Endothelial cell of umbilical vein (primary cell): Measurements from ENCODE around the gene DDX42. TPM values are rescaled to one million over a fixed set of nuclear protein-coding genes. Genes with fewer than 3 reads are reported as not detected.

ENCODE experiments used
- BruUV-seq: library from RNA; stranded (reverse); fragments of 400-500 nt; replicated peaks from 2 replicates; lab custom pipeline; 2021; lab: Mats Ljungman, UMichigan
- CTCF ChIA-PET: fragments of 300-600, 350-600 bp; sonication (Branson Sonifier 250); formaldehyde crosslinking; loops from one replicate; lab custom pipeline; 2021; ENCODE audit warnings: antibody characterized with exemption, inconsistent platforms; lab: Charles Lee
- POLR2A ChIA-PET: fragments of 300-600, 350-600 bp; sonication (Branson Sonifier 250); formaldehyde crosslinking; loops from one replicate; lab custom pipeline; 2021; ENCODE audit warnings: antibody characterized with exemption, inconsistent platforms; lab: Charles Lee
- DNase-seq: peaks from one replicate; pipeline ENCODE4 v3.0.0-alpha.2; 2011; ENCODE audit warnings: low read depth, low spot score
- FAIRE-seq: peaks from 2 replicates; lab custom pipeline; 2011; peaks lifted over from hg19 to GRCh38; lab: Jason Lieb, UNC
- H2AFZ ChIP-seq: 2 replicates; pipeline ENCODE4 v1.6.0; 2012; ENCODE audit warnings: low read depth, low read length, control low read depth, inconsistent platforms
- H3K27ac ChIP-seq: 2 replicates; pipeline ENCODE4 v1.5.1; 2011; ENCODE audit warnings: low read depth, mild to moderate bottlenecking, control low read depth, low read length, moderate library complexity; ENCODE audit not compliant: insufficient read depth
- H3K27me3 ChIP-seq, 2 experiments: 2 replicates each; pipeline versions ENCODE4 v1.6.0 to v1.6.1; 2011; ENCODE audit warnings: low read length in 2 of 2, mixed read lengths in 1 of 2; ENCODE audit not compliant: control insufficient read depth in 2 of 2, insufficient read depth in 2 of 2
- H3K36me3 ChIP-seq, 2 experiments: 2 replicates in 1 of 2; 3 replicates in 1 of 2; pipeline ENCODE4 v1.5.1; 2011; ENCODE audit warnings: low read length in 2 of 2, mild to moderate bottlenecking in 1 of 2, moderate library complexity in 1 of 2; ENCODE audit not compliant: control insufficient read depth in 2 of 2, insufficient read depth in 2 of 2; ENCODE audit errors: extremely low read depth in 1 of 2
- H3K4me1 ChIP-seq: 3 replicates; pipeline ENCODE4 v1.5.1; 2011; ENCODE audit warnings: mild to moderate bottlenecking, low read length; ENCODE audit not compliant: control insufficient read depth, insufficient read depth; ENCODE audit errors: extremely low read depth
- H3K4me2 ChIP-seq: 2 replicates; pipeline ENCODE4 v1.6.1; 2011; ENCODE audit warnings: low read length, control low read depth, mixed read lengths; ENCODE audit not compliant: insufficient read depth
- H3K4me3 ChIP-seq, 3 experiments: fragments of 200-600 bp in 1 of 3; sonication (generic), shearing (Covaris generic) in 1 of 3; replicated peaks in 1 of 3; 2 replicates each; pipeline ENCODE4 v1.5.1; 2011 to 2016; ENCODE audit warnings: control low read depth in 3 of 3, low read length in 3 of 3, mild to moderate bottlenecking in 2 of 3, inconsistent platforms in 1 of 3, low read depth in 1 of 3, moderate library complexity in 1 of 3; ENCODE audit not compliant: insufficient read depth in 1 of 3
- H3K79me2 ChIP-seq: 2 replicates; pipeline ENCODE4 v1.6.0; 2012; ENCODE audit warnings: low read length, inconsistent platforms; ENCODE audit not compliant: control insufficient read depth, insufficient read depth
- H3K9ac ChIP-seq: replicated peaks from 2 replicates; pipeline ENCODE3; 2011; ENCODE audit warnings: low read length, control low read depth; ENCODE audit not compliant: insufficient read depth; ENCODE audit errors: extremely low read depth
- H3K9me1 ChIP-seq: replicated peaks from 3 replicates; pipeline ENCODE4 v1.6.0; 2011; ENCODE audit warnings: mild to moderate bottlenecking, low read length; ENCODE audit not compliant: control insufficient read depth, insufficient read depth; ENCODE audit errors: extremely low read depth
- H3K9me3 ChIP-seq: replicated peaks from 2 replicates; pipeline ENCODE4 v1.5.1; 2012; ENCODE audit warnings: low read length, inconsistent platforms; ENCODE audit not compliant: control insufficient read depth, insufficient read depth
- H4K20me1 ChIP-seq: replicated peaks from 2 replicates; pipeline ENCODE3; 2011; ENCODE audit warnings: mild to moderate bottlenecking, low read length; ENCODE audit not compliant: control insufficient read depth, insufficient read depth; ENCODE audit errors: extremely low read depth
- EZH2 ChIP-seq: IDR thresholded peaks from 2 replicates; pipeline ENCODE4 v1.6.1; 2012; ENCODE audit warnings: borderline replicate concordance, low read depth, mild to moderate bottlenecking, moderate library complexity, low read length, inconsistent platforms; ENCODE audit not compliant: severe bottlenecking
- FOS ChIP-seq: IDR thresholded peaks from 2 replicates; pipeline ENCODE4 v1.6.1; 2011; ENCODE audit warnings: mild to moderate bottlenecking, low read length, moderate library complexity, borderline replicate concordance; ENCODE audit not compliant: insufficient read depth
- GATA2 ChIP-seq: IDR thresholded peaks from 2 replicates; pipeline ENCODE4 v1.7.0; 2011; ENCODE audit warnings: low read depth, mild to moderate bottlenecking, moderate library complexity, mixed read lengths, low read length; ENCODE audit not compliant: insufficient read length, insufficient read depth
- JUN ChIP-seq: IDR thresholded peaks from 2 replicates; pipeline ENCODE4 v1.6.1; 2011; ENCODE audit warnings: borderline replicate concordance, low read depth; ENCODE audit not compliant: insufficient read length, insufficient read depth
- MYC ChIP-seq: IDR thresholded peaks from one replicate; pipeline ENCODE4 v1.6.1; 2011; ENCODE audit warnings: mild to moderate bottlenecking, low read depth, low read length
- POLR2A ChIP-seq: IDR thresholded peaks from 2 replicates; pipeline ENCODE4 v1.6.1; 2012; ENCODE audit warnings: low read depth, mild to moderate bottlenecking, control low read depth, low read length
- POLR2AphosphoS5 ChIP-seq: IDR thresholded peaks from 2 replicates; pipeline ENCODE4 v1.6.1; 2012; ENCODE audit warnings: low read depth, mild to moderate bottlenecking, control low read depth, low read length, moderate library complexity; ENCODE audit not compliant: insufficient read depth
- dilution Hi-C: fragments of 300-500 bp; cut with MboI; formaldehyde crosslinking; loops from one replicate; pipeline ENCODE4 v1.15.0; 2019; ENCODE audit warnings: low sequenced_read_pairs; ENCODE audit not compliant: extremely low pct_ligation_motif_present
- intact Hi-C: fragments of 100-400 bp; cut with micrococcal nuclease; formaldehyde crosslinking; loops from one replicate; pipeline ENCODE4 v1.10.0; 2022
- polyA plus RNA-seq, 4 experiments: library from polyadenylated mRNA; depleted of rRNA in 3 of 4; stranded (reverse) in 3 of 4; unstranded in 1 of 4; fragments of >200 nt; gene quantifications; 2 replicates each; pipeline versions ENCODE4 v1.2.1 to v1.2.3, GENCODE V29; 2011 to 2012; ENCODE audit warnings: missing spikeins in 1 of 4
- total RNA-seq: library from RNA; stranded (reverse); gene quantifications from 2 replicates; pipeline ENCODE4 v1.2.3, GENCODE V29; 2021
- TF ChIP-seq, protein P1 (sequence below), 2 donors: IDR thresholded peaks; 1 replicate in 1 of 2; 2 replicates in 1 of 2; pipeline ENCODE4 v1.5.1; 2011; ENCODE audit warnings: low read length in 2 of 2, mild to moderate bottlenecking in 2 of 2, moderate library complexity in 2 of 2, control low read depth in 1 of 2, inconsistent platforms in 1 of 2, low read depth in 1 of 2; ENCODE audit not compliant: insufficient read depth in 1 of 2; ENCODE audit errors: extremely low read depth in 1 of 2
- TF ChIP-seq, protein P2 (sequence below): IDR thresholded peaks from 2 replicates; pipeline ENCODE4 v1.6.1; 2011; ENCODE audit not compliant: insufficient read depth, insufficient read length

DDX42 gene
- total and polyA plus RNA-seq, 2 donors (not counting 3 experiments of a cell fraction or from before 2014, with no cell fraction given), result 48.1 to 124 TPM

DNA sequence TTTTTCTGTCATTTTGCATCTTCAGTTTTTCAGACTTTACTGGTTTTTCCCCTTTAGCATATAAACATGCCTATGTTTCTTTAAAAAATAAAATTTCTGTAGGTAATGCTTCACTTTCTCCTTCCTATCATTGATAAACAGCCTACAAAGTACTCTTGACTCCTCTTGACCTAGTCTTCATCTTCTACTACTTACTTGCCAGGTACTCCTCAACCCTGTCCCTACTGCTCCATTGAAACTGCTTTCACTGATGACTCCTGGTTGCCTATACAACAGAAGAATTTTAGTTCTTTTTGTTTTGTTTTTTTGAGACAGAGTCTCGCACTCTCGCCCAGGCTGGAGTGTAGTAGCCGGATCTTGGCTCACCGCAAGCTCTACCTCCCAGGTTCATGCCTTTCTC lies 7.0 kb downstream of the DDX42 start:
- no peak overlapping the region for H2AFZ ChIP-seq
- no peak overlapping the region for H3K4me3 ChIP-seq
- no peak overlapping the region for H3K27ac ChIP-seq
- H4K20me1 ChIP-seq, result peaks cover 10% of the 10 kb centered on the region
- intact Hi-C loops (no loop called here), dilution Hi-C loops (no loop called here)
- peaks cover 95% of the 10 kb centered on the region for H3K79me2 ChIP-seq
- BruUV-seq, result no TSS peak
- H3K36me3 ChIP-seq, result peaks cover 0 to 6% of the 10 kb centered on the region in 2 experiments
- ChIA-PET POLR2A (no interaction called here), CTCF (no interaction called here)
- H3K9me3 ChIP-seq, result no peaks in the 10 kb centered on the region
- no peak for TF ChIP-seq MYC
- no peak for TF ChIP-seq GATA2
- TF ChIP-seq JUN, result no peak
- TF ChIP-seq, protein P1, sequence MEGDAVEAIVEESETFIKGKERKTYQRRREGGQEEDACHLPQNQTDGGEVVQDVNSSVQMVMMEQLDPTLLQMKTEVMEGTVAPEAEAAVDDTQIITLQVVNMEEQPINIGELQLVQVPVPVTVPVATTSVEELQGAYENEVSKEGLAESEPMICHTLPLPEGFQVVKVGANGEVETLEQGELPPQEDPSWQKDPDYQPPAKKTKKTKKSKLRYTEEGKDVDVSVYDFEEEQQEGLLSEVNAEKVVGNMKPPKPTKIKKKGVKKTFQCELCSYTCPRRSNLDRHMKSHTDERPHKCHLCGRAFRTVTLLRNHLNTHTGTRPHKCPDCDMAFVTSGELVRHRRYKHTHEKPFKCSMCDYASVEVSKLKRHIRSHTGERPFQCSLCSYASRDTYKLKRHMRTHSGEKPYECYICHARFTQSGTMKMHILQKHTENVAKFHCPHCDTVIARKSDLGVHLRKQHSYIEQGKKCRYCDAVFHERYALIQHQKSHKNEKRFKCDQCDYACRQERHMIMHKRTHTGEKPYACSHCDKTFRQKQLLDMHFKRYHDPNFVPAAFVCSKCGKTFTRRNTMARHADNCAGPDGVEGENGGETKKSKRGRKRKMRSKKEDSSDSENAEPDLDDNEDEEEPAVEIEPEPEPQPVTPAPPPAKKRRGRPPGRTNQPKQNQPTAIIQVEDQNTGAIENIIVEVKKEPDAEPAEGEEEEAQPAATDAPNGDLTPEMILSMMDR (IDR thresholded peaks at IDR 0.05; ENCODE audit: extremely low read depth in 1 of 2, insufficient read depth in 1 of 2, low read depth in 1 of 2, low read length in 2 of 2), result no peak
- no peak for TF ChIP-seq POLR2A
- TF ChIP-seq POLR2AphosphoS5, result no peak
- TF ChIP-seq EZH2, result no peak
- TF ChIP-seq FOS, result no peak
- TF ChIP-seq, protein P2, sequence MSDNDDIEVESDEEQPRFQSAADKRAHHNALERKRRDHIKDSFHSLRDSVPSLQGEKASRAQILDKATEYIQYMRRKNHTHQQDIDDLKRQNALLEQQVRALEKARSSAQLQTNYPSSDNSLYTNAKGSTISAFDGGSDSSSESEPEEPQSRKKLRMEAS, result no peak
- no peak for DNase-seq
- FAIRE-seq, result no peak
- H3K4me1 ChIP-seq, result peaks cover 13% of the 10 kb centered on the region
- no peaks in the 10 kb centered on the region for H3K9me1 ChIP-seq
- no peaks in the 10 kb centered on the region for H3K27me3 ChIP-seq
- peak overlapping the region; percentile 25 for H3K4me2 ChIP-seq
- no peak overlapping the region for H3K9ac ChIP-seq
